Measurements from ENCODE around the gene NUDT2. TPM values are rescaled to one million over a fixed set of nuclear protein-coding genes. Genes with fewer than 3 reads are reported as not detected.

Gene NUDT2
- total RNA-seq, 2 donors from 2014 or later: 20.6 to 29.4 TPM

- WGBS, 2 experiments (ENCODE audit: insufficient coverage in 1 of 2, insufficient read length in 1 of 2): 68 to 89% methylated on average over 1 of the region's 1 CpG
- no peaks in the 10 kb centered on the region for H3K9me3 ChIP-seq (ENCODE audit: control insufficient read depth, low read length)
- DNase-seq: peak; percentile 18
- no peak overlapping the region for H3K27ac ChIP-seq (ENCODE audit: low read depth, low read length)
- no peak overlapping the region for H3K27ac Mint-ChIP-seq
- no peaks in the 10 kb centered on the region for H3K9me3 Mint-ChIP-seq
- H3K27me3 Mint-ChIP-seq (ENCODE audit: insufficient read depth): no peaks in the 10 kb centered on the region
- no peaks in the 10 kb centered on the region for H3K27me3 ChIP-seq (ENCODE audit: control insufficient read depth, insufficient read depth, low read length, poor library complexity, severe bottlenecking)
- TF ChIP-seq CTCF (conservative IDR thresholded peaks at IDR 0.05): no peak
- no peaks in the 10 kb centered on the region for H3K36me3 ChIP-seq (ENCODE audit: control insufficient read depth, insufficient read depth, low read length)
- H3K4me3 Mint-ChIP-seq: no peak overlapping the region
- H3K4me1 ChIP-seq (ENCODE audit: control insufficient read depth, insufficient read depth, low read length): peaks cover 6% of the 10 kb centered on the region
- H3K4me1 Mint-ChIP-seq: peaks cover 15% of the 10 kb centered on the region
- no peak overlapping the region for H3K4me3 ChIP-seq (ENCODE audit: low read length)
- H3K9ac ChIP-seq (ENCODE audit: extremely low read depth, low read length, poor library complexity, severe bottlenecking): no peak overlapping the region
- no peaks in the 10 kb centered on the region for H3K36me3 Mint-ChIP-seq (ENCODE audit: low read depth)
Measured at GRCh38 chr9:34326690-34327089, 2.7 kb upstream of the NUDT2 start.

GRCh38 chr9:34328500-34328986 is 826 bp upstream of the NUDT2 start:
- peak overlapping the region; percentile 98 for H3K27ac Mint-ChIP-seq
- TF ChIP-seq CTCF (conservative IDR thresholded peaks at IDR 0.05): no peak
- WGBS, 2 experiments (ENCODE audit: insufficient coverage in 1 of 2, insufficient read length in 1 of 2): 2 to 5% methylated on average over 10 to 11 of the region's 11 CpGs
- no peak for DNase-seq
- Histone ChIP-seq H3K27me3 (ENCODE audit: control insufficient read depth, insufficient read depth, low read length, poor library complexity, severe bottlenecking) (no peaks in the 10 kb centered on the region), H3K27ac (ENCODE audit: low read depth, low read length) (peak overlapping the region; percentile 59), H3K9ac (ENCODE audit: extremely low read depth, low read length, poor library complexity, severe bottlenecking) (peak overlapping the region; percentile 91), H3K4me3 (ENCODE audit: low read length) (peak overlapping the region; percentile 94), H3K36me3 (ENCODE audit: control insufficient read depth, insufficient read depth, low read length) (no peaks in the 10 kb centered on the region), H3K9me3 (ENCODE audit: control insufficient read depth, low read length) (no peaks in the 10 kb centered on the region), H3K4me1 (ENCODE audit: control insufficient read depth, insufficient read depth, low read length) (peaks cover 6% of the 10 kb centered on the region)
- H3K9me3 Mint-ChIP-seq: no peaks in the 10 kb centered on the region
- H3K36me3 Mint-ChIP-seq (ENCODE audit: low read depth): no peaks in the 10 kb centered on the region
- H3K4me1 Mint-ChIP-seq: peaks cover 26% of the 10 kb centered on the region
- peak overlapping the region; percentile 95 for H3K4me3 Mint-ChIP-seq
- no peaks in the 10 kb centered on the region for H3K27me3 Mint-ChIP-seq (ENCODE audit: insufficient read depth)

- Histone ChIP-seq H3K27ac (ENCODE audit: low read depth, low read length) (no peak overlapping the region), H3K4me1 (ENCODE audit: control insufficient read depth, insufficient read depth, low read length) (peaks cover 18% of the 10 kb centered on the region), H3K4me3 (ENCODE audit: low read length) (no peak overlapping the region), H3K9me3 (ENCODE audit: control insufficient read depth, low read length) (no peaks in the 10 kb centered on the region), H3K27me3 (ENCODE audit: control insufficient read depth, insufficient read depth, low read length, poor library complexity, severe bottlenecking) (no peaks in the 10 kb centered on the region), H3K9ac (ENCODE audit: extremely low read depth, low read length, poor library complexity, severe bottlenecking) (no peak overlapping the region), H3K36me3 (ENCODE audit: control insufficient read depth, insufficient read depth, low read length) (peaks cover 2% of the 10 kb centered on the region)
- 93% methylated on average over 1 of the region's 1 CpG; no CpG with 5 or more reads in 1 of the 2 experiments for WGBS, 2 experiments (ENCODE audit: insufficient coverage in 1 of 2, insufficient read length in 1 of 2)
- H3K27ac Mint-ChIP-seq: no peak overlapping the region
- DNase-seq: no peak
- peaks cover 2% of the 10 kb centered on the region for H3K36me3 Mint-ChIP-seq (ENCODE audit: low read depth)
- H3K27me3 Mint-ChIP-seq (ENCODE audit: insufficient read depth): no peaks in the 10 kb centered on the region
- no peak overlapping the region for H3K4me3 Mint-ChIP-seq
- no peaks in the 10 kb centered on the region for H3K9me3 Mint-ChIP-seq
- peaks cover 41% of the 10 kb centered on the region for H3K4me1 Mint-ChIP-seq
- no peak for TF ChIP-seq CTCF (conservative IDR thresholded peaks at IDR 0.05)
Measured at GRCh38 chr9:34331196-34331595, 1.8 kb downstream of the NUDT2 start.

All from endodermal cell (in vitro differentiated cells).